Measurements from ENCODE around the gene LAMA2.

Gene LAMA2

DNA sequence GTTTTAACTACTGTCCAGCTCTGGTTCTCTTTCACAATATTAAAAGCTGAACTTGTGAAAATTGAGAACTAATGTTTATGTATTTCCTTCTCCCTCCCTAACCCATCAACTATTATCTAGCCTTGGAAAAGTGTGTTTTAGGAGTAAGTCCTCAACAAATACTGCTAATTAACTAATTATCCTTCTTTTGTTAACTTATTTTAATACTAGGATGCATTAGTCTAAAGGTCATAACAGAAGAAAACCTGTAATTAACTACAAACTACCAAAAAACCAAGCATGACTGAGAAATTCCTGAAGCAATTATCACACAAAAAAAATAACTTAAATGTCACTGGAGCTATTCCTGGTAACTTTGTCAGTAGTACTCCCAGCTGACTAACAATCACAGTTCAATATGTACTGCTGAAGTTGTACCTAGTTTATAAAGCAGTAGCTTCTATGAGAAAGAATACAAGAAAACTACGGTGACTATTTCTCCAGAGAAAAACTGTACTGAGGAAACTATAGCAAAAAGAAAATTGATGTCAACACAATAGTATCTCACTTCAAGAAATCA is 301.9 kb downstream of the LAMA2 start:
- no peak for DNase-seq (ENCODE audit: low read depth)

GRCh38 chr6:129186988-129187387 is 304.1 kb downstream of the LAMA2 start:
- DNase-seq (ENCODE audit: low read depth): no peak

DNA sequence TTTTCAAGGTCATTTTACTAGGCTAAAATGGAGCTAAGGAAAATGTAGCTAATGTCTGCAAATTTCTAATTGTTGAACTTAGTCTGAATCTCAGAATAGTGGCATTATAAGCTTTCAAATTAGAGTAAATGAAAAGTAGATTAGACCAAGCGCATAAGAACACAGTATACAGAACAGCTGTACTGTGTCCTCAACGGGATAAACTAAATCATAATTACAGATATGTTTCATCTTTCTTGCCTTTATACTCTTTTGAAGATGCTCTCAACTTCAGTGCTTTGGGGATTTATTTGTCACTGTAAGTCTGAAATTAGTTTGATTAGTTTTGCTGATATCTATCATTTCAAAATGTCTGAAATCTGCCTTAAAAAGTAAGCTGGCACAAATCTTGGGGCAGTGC is 305.4 kb downstream of the LAMA2 start:
- DNase-seq (ENCODE audit: low read depth): no peak

GRCh38 chr6:129188795-129189194 is 305.9 kb downstream of the LAMA2 start:
- no peak for DNase-seq (ENCODE audit: low read depth)

DNA sequence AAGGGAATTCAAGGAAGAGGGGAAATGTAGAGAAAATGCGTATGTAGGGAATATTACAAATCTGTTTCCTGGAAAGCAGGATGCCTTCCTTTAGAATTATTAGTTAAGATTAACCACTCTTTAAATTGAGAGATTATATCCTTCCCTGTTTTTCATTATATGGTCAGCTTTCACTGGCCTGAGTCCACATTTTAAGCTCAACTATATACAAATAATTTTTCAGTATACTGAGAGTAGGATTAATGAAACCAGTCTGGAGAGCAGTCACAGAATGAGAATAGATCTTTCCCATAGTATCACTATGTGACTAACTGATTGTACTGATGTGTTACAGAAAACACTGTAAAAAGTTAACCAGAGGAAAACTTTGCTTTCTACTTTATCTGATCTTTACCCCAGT is 306.3 kb downstream of the LAMA2 start:
- no peak for DNase-seq (ENCODE audit: low read depth)

DNA sequence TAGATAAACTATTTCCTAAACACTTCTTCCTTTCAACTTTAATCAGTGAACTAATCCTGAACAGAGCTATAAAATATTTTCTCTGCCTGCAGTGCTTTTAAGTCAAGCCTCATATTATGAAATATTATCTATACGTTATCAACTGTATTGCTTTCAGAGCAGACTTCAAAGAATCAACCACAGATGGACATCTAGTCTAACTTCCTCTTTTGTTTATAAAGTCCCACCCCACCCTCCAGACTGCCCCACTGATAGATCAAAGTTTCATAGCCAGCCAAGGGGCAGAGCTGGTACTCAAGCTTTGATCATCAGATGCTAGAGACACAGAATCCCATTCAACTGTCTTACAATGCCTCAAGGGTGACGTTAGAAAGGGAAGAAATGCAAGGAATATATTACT is 308.3 kb downstream of the LAMA2 start:
- no peak for DNase-seq (ENCODE audit: low read depth)

DNA sequence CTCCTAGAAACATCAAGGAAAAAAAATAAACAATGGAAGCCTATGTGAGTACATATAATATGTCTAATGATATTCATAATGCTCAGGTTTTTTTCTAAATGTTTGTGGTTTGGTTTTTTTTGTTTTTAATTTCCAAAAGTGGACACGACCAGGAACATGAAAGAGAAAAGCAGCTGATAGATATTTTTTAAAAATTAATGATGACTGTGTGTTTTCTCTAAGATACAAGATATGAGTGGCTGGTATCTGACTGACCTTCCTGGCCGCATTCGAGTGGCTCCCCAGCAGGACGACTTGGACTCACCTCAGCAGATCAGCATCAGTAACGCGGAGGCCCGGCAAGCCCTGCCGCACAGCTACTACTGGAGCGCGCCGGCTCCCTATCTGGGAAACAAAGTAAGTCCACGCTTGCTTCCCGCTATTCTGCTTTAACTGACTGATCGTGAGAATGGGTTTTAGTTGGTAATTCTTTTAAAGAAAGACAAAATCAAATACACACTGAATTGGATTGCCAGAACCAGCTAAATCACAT is 309.6 kb downstream of the LAMA2 start:
- no peak for DNase-seq (ENCODE audit: low read depth)

DNA sequence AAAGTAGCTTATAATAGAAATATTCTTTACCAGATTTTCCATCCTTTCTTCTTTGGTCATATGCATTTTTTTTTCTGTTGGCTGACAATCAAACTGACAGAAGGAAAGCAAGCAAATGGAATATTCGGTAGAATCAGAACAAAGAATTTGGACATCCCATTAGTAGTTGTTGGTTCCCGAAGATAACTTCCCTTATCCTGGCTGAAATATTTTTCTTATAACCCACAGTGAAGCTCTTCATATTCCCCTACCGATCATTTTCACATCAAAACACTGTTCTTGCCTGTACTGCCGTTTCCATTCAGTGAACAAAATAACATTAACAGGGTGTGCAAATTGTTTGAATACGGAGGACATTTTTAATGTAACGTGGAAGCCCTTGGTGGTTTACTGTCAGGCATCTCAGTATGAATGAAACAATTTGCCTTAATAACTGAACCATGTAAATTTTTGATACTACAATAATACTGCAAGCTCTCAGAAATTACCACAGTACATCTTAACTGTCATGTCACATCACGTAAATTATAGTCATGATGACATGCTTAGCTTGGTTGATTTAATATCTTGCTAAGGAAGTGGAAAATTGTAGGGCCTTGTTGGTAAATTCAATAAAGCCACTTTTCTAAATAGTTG is 311.5 kb downstream of the LAMA2 start:
- no peak for DNase-seq (ENCODE audit: low read depth)

DNA sequence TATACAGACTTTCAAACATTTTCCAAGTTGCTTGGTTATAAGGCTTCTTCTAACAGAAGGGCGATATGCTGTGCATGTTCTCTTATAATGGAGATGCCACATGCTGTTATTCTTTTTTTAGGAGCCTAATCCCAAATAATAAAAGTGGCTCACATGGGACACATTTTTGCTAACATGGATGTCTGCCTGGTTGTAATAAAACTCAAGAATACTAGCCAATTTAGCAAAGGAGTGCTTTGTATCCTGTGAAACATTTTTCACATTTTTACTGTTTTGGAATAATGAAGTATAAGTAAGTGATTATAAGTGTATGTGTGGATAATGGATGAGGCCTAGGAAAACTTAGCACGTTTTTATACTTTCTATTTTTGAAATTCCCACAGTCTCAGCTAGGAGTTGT is 312.2 kb downstream of the LAMA2 start:
- no peak for DNase-seq (ENCODE audit: low read depth)

GRCh38 chr6:129195643-129196042 is 312.7 kb downstream of the LAMA2 start:
- DNase-seq (ENCODE audit: low read depth): no peak

DNA sequence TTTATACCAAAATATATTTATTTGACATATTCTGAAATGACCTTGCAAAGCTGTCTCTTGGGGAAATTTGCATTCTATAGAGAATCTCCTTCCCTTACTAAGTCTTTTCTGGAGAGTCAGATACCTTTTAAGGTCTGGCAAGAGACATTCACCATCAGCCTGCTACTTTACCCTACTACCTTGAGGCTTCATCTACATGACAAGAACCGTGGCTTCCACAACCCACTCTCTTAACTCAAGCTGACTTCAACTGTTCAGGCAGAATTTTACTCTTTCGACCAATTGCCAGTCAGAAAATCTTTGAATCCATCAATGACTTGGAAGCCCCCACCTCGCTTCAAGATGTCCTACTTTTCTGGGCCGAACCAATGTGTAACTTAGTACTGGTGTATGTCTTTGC is 314.2 kb downstream of the LAMA2 start:
- no peak for DNase-seq (ENCODE audit: low read depth)

GRCh38 chr6:129200151-129200550 is 317.2 kb downstream of the LAMA2 start:
- DNase-seq (ENCODE audit: low read depth): no peak

DNA sequence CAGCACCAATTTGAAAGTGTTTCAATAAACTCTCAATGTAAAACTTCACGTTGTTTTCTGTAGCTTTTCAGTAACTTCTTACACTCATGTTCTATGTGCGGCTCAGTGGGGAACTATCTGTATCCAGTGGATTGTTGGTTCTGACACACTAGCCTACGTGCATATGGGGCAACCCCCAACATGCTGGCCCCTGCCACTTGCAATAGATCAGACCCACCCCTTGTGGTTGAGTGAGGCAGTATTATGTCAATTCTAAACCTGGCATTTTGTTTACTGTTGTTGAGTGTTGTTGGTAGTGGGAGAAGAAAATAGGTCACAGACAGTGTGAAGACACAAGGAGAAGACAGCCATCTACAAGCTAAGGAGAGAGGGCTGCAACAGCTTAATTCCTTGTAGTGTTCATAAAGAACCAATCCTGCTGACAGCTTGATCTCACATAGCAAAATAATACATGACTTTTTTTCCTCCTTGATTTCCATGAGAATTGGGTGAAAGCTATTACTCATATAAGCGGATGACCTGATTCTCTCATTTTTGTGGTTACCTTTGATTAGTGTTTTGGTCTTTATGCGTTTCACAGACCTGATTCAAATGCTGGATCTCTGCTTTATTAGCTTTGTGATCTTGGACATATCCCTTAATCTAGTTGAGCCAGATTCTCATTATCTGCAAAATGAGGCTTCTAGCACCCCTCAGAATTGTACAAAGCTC is 320.4 kb downstream of the LAMA2 start:
- no peak for DNase-seq (ENCODE audit: low read depth)

DNA sequence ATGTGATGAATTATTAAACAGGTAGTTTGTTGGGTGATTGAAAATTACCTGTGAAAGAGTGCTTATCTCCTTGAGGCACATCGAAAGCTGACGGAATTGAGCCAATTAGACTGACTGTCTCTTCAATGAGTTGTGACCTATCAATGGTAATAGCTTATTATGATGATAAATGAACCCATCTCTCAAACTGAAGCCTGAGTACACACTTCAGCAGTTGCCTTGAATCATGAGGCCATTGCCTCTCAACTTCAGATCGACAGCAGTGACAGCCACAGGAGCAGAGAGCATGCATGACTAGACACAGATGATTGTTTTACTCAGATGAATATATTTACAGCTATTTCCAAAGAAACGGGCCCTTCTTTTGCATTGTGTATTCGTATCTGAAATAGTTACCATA is 323.9 kb downstream of the LAMA2 start:
- no peak for DNase-seq (ENCODE audit: low read depth)

DNA sequence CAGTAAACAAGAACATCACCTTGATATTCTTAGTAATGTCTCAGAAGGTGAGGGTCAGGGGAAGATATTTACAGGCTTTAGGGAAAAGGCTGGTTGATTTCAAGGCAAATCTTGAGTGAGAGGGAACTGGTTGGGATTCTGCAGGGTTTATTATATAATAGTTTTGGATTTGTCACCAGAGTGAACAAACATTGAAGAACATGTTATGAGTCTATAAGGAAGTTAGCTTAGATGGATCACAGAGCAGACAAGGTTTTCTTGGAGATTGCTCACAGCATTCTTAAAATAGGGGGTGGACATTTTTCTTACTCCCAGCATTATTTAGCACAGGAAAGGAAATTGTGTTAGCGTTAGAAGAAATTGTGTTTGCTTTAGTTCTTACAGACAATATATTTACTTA is 324.9 kb downstream of the LAMA2 start:
- no peak for DNase-seq (ENCODE audit: low read depth)

- DNase-seq (ENCODE audit: low read depth): no peak
Measured at GRCh38 chr6:129208415-129209034, 325.6 kb downstream of the LAMA2 start.

- DNase-seq (ENCODE audit: low read depth): no peak
Measured at GRCh38 chr6:129209355-129209754, 326.4 kb downstream of the LAMA2 start.

DNA sequence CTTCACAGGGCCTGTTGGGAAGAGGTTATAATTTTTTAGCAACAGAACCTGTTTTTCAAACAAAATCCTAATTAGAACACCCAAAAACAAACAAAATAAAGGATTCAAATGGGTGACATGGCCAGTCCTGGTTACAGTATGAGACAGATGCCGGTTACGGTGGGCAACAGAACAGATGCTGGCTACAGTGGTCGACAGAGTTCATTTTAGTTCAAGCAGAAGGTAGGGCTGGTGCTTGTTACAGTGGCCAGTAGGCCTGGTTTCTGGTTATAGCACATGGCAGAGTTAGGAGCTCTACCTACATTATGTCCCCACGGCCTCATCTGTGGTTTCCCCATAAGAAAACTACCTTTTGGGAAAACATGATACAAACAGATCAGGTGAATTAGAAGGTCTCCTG is 327.7 kb downstream of the LAMA2 start:
- DNase-seq (ENCODE audit: low read depth): no peak

GRCh38 chr6:129211626-129212025 is 328.7 kb downstream of the LAMA2 start:
- DNase-seq (ENCODE audit: low read depth): no peak

DNA sequence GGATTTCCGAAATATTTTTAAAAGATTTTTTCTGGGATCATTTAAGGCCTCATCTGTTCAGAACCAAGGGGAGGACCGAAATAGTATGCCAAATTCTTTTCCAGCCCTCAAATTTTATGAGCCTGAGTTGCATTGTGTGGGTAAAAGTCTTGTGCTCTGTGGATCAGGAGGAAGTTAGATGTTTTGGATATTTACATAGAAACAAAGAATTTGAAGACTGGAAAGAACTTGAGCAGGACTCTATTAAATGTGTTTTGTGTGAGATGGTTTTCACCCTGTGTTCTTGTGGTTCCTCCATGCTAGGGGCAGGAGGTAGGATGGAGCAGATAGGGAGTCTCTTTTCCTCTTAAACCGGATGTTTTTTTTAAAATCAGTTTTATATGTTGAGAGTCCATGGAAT is 329.1 kb downstream of the LAMA2 start:
- no peak for DNase-seq (ENCODE audit: low read depth)

DNA sequence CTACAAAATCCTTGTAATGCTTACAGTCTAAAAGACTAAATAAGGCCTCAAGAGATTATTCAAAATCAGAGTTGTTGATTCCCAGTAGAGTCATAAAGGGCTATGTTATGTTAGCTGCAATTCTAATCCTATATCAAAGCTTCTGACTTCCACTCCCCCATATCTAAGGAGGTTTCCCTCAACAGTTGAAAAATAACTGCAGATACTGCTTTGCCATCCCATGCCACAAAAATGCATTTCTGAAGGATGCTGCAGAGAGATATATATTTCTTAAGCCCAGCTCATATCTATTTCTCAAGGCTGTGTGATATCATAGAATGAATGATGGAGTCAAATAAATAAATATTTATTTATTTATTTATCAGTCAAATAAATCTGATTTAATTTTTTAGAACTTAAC is 332.3 kb downstream of the LAMA2 start:
- no peak for DNase-seq (ENCODE audit: low read depth)

- DNase-seq (ENCODE audit: low read depth): no peak
Measured at GRCh38 chr6:129215916-129216520, 333.1 kb downstream of the LAMA2 start.

- no peak for DNase-seq (ENCODE audit: low read depth)
Measured at GRCh38 chr6:129217701-129218100, 334.8 kb downstream of the LAMA2 start.
